Measurements from ENCODE around the gene MLLT1.

- TF ChIP-seq CTCF (IDR thresholded peaks at IDR 0.05), result no peak
- TF ChIP-seq EZH2 (IDR thresholded peaks at IDR 0.05; ENCODE audit: borderline replicate concordance, insufficient read depth, low read depth, low read length, poor library complexity, severe bottlenecking), result no peak
These were observed 64.0 kb downstream of the MLLT1 start for GRCh38 chr19:6215701-6216235.

Data from B cell (primary cell).